Loucy (cell line): ENCODE measurements around the gene NUDT3.

Experiments
- EZH2phosphoT487 ChIP-seq: fragments of 200-600 bp; IDR thresholded peaks from 2 replicates; pipeline ENCODE4 v1.6.1; 2018; ENCODE audit warnings: antibody characterized with exemption, mild to moderate bottlenecking, moderate library complexity, borderline replicate concordance
- TF ChIP-seq, protein P1 (sequence below): fragments of 200-600 bp; sonication (generic); conservative IDR thresholded peaks from 2 replicates; pipeline ENCODE4 v1.5.1; 2014; ENCODE audit warnings: mild to moderate bottlenecking, antibody characterized with exemption, low read length

GRCh38 chr6:34341481-34341971, 50.9 kb downstream of the NUDT3 start:
- TF ChIP-seq, protein P1, sequence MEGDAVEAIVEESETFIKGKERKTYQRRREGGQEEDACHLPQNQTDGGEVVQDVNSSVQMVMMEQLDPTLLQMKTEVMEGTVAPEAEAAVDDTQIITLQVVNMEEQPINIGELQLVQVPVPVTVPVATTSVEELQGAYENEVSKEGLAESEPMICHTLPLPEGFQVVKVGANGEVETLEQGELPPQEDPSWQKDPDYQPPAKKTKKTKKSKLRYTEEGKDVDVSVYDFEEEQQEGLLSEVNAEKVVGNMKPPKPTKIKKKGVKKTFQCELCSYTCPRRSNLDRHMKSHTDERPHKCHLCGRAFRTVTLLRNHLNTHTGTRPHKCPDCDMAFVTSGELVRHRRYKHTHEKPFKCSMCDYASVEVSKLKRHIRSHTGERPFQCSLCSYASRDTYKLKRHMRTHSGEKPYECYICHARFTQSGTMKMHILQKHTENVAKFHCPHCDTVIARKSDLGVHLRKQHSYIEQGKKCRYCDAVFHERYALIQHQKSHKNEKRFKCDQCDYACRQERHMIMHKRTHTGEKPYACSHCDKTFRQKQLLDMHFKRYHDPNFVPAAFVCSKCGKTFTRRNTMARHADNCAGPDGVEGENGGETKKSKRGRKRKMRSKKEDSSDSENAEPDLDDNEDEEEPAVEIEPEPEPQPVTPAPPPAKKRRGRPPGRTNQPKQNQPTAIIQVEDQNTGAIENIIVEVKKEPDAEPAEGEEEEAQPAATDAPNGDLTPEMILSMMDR, result no peak
- no peak for TF ChIP-seq EZH2phosphoT487
